ENCODE measurements around the gene XDH.

Gene XDH

GRCh38 chr2:31378791-31379501 is 35.6 kb downstream of the XDH start:
- no peaks in the 10 kb centered on the region for H3K79me2 ChIP-seq (ENCODE audit: insufficient read depth, low read length)
- no peak overlapping the region for H3K4me2 ChIP-seq (ENCODE audit: insufficient read depth, low read length)
- peaks cover 5% of the 10 kb centered on the region for H3K27me3 ChIP-seq (ENCODE audit: insufficient read depth, low read length, poor library complexity)
- no peak overlapping the region for H2AFZ ChIP-seq (ENCODE audit: low read depth, low read length)
- DNase-seq = no peak
- H3K9me3 ChIP-seq (ENCODE audit: insufficient read depth, low read length, severe bottlenecking) = no peaks in the 10 kb centered on the region
- no peak overlapping the region for H3K4me3 ChIP-seq (ENCODE audit: low read depth in 1 of 2, low read length in 2 of 2)
- TF ChIP-seq EZH2 (IDR thresholded peaks at IDR 0.05; ENCODE audit: borderline replicate concordance, low read depth, low read length, severe bottlenecking) = no peak
- TF ChIP-seq, protein P1, sequence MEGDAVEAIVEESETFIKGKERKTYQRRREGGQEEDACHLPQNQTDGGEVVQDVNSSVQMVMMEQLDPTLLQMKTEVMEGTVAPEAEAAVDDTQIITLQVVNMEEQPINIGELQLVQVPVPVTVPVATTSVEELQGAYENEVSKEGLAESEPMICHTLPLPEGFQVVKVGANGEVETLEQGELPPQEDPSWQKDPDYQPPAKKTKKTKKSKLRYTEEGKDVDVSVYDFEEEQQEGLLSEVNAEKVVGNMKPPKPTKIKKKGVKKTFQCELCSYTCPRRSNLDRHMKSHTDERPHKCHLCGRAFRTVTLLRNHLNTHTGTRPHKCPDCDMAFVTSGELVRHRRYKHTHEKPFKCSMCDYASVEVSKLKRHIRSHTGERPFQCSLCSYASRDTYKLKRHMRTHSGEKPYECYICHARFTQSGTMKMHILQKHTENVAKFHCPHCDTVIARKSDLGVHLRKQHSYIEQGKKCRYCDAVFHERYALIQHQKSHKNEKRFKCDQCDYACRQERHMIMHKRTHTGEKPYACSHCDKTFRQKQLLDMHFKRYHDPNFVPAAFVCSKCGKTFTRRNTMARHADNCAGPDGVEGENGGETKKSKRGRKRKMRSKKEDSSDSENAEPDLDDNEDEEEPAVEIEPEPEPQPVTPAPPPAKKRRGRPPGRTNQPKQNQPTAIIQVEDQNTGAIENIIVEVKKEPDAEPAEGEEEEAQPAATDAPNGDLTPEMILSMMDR (IDR thresholded peaks at IDR 0.05; ENCODE audit: borderline replicate concordance, extremely low read depth, low read length, poor library complexity, severe bottlenecking) = no peak
- no peaks in the 10 kb centered on the region for H3K36me3 ChIP-seq (ENCODE audit: insufficient read depth, low read length)
- no peaks in the 10 kb centered on the region for H3K4me1 ChIP-seq (ENCODE audit: insufficient read depth, low read length)
- no peak for ATAC-seq (ENCODE audit: insufficient read depth, low read depth)
- H3K9ac ChIP-seq (ENCODE audit: low read depth, low read length) = no peak overlapping the region
- no peaks in the 10 kb centered on the region for H4K20me1 ChIP-seq (ENCODE audit: insufficient read depth, low read length)
- H3K27ac ChIP-seq (ENCODE audit: low read length) = no peak overlapping the region

DNA sequence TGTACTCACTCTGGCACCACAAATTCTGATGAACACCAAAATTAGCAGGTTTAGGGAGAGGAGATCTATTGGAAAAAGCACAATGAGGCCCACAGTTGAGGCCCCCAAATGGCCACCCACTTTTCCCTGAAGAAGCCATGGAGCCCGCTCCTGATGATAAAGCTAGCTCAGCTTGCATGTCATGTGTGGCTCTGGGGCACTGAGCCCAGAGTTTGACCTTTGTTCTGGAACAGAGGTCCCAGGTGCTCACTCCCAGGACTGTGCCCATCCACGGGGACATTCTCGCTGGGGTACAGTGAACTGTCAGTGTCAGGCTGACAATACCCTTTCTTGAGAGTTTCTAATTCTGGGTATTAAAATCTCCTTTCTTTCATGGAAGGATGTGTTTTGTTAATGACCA is 36.2 kb downstream of the XDH start:
- Histone ChIP-seq H3K36me3 (ENCODE audit: insufficient read depth, low read length) (no peaks in the 10 kb centered on the region), H3K4me3 (ENCODE audit: low read depth in 1 of 2, low read length in 2 of 2) (no peak overlapping the region), H3K27me3 (ENCODE audit: insufficient read depth, low read length, poor library complexity) (peaks cover 5% of the 10 kb centered on the region), H2AFZ (ENCODE audit: low read depth, low read length) (no peak overlapping the region), H3K4me1 (ENCODE audit: insufficient read depth, low read length) (no peaks in the 10 kb centered on the region), H3K9ac (ENCODE audit: low read depth, low read length) (no peak overlapping the region), H3K9me3 (ENCODE audit: insufficient read depth, low read length, severe bottlenecking) (no peaks in the 10 kb centered on the region), H4K20me1 (ENCODE audit: insufficient read depth, low read length) (no peaks in the 10 kb centered on the region), H3K79me2 (ENCODE audit: insufficient read depth, low read length) (no peaks in the 10 kb centered on the region), H3K27ac (ENCODE audit: low read length) (no peak overlapping the region), H3K4me2 (ENCODE audit: insufficient read depth, low read length) (no peak overlapping the region)
- DNase-seq = no peak
- ATAC-seq (ENCODE audit: insufficient read depth, low read depth) = no peak
- TF ChIP-seq, protein P1 (IDR thresholded peaks at IDR 0.05; ENCODE audit: borderline replicate concordance, extremely low read depth, low read length, poor library complexity, severe bottlenecking) = no peak
- TF ChIP-seq EZH2 (IDR thresholded peaks at IDR 0.05; ENCODE audit: borderline replicate concordance, low read depth, low read length, severe bottlenecking) = no peak

- Histone ChIP-seq H3K4me1 (ENCODE audit: insufficient read depth, low read length) (no peaks in the 10 kb centered on the region), H3K79me2 (ENCODE audit: insufficient read depth, low read length) (no peaks in the 10 kb centered on the region), H3K4me2 (ENCODE audit: insufficient read depth, low read length) (no peak overlapping the region), H2AFZ (ENCODE audit: low read depth, low read length) (no peak overlapping the region), H3K27me3 (ENCODE audit: insufficient read depth, low read length, poor library complexity) (no peaks in the 10 kb centered on the region), H3K27ac (ENCODE audit: low read length) (no peak overlapping the region), H3K9ac (ENCODE audit: low read depth, low read length) (no peak overlapping the region), H3K9me3 (ENCODE audit: insufficient read depth, low read length, severe bottlenecking) (no peaks in the 10 kb centered on the region), H3K36me3 (ENCODE audit: insufficient read depth, low read length) (no peaks in the 10 kb centered on the region), H3K4me3 (ENCODE audit: low read depth in 1 of 2, low read length in 2 of 2) (no peak overlapping the region), H4K20me1 (ENCODE audit: insufficient read depth, low read length) (no peaks in the 10 kb centered on the region)
- DNase-seq = no peak
- TF ChIP-seq, protein P1 (IDR thresholded peaks at IDR 0.05; ENCODE audit: borderline replicate concordance, extremely low read depth, low read length, poor library complexity, severe bottlenecking) = no peak
- no peak for TF ChIP-seq EZH2 (IDR thresholded peaks at IDR 0.05; ENCODE audit: borderline replicate concordance, low read depth, low read length, severe bottlenecking)
- no peak for ATAC-seq (ENCODE audit: insufficient read depth, low read depth)
Observed at GRCh38 chr2:31373127-31373526, 41.4 kb downstream of the XDH start.

All from DND-41 (cell line).